OCI-LY1 (cell line): ENCODE results near the gene CD2AP.

Source experiments
- H2AFZ ChIP-seq: fragments of 200-600 bp; sonication (generic), shearing (Covaris generic); 2 replicates; pipeline ENCODE4 v1.6.0; 2014; ENCODE audit warnings: antibody characterized with exemption, mild to moderate bottlenecking, low read length
- H3F3A ChIP-seq: fragments of 200-600 bp; sonication (generic), shearing (Covaris generic); 2 replicates; pipeline ENCODE4 v1.6.0; 2014; ENCODE audit warnings: mild to moderate bottlenecking, antibody characterized with exemption, low read length, moderate library complexity; ENCODE audit not compliant: insufficient read depth
- H3K27ac ChIP-seq: fragments of 200-600 bp; sonication (generic); 2 replicates; pipeline ENCODE4 v1.5.1; 2014; ENCODE audit warnings: low read length, mixed run types, mild to moderate bottlenecking, low read depth; ENCODE audit not compliant: poor library complexity, severe bottlenecking
- H3K27me3 ChIP-seq: fragments of 200-600 bp; sonication (generic); 2 replicates; pipeline ENCODE4 v1.6.0; 2014; ENCODE audit warnings: antibody characterized with exemption, mild to moderate bottlenecking, low read length, moderate library complexity; ENCODE audit not compliant: insufficient read depth
- H3K36me3 ChIP-seq: fragments of 200-600 bp; sonication (generic); 2 replicates; pipeline ENCODE4 v1.6.1; 2014; ENCODE audit warnings: mild to moderate bottlenecking, antibody characterized with exemption, low read length, moderate library complexity, mixed read lengths; ENCODE audit not compliant: insufficient read depth
- H3K4me1 ChIP-seq: fragments of 200-600 bp; sonication (generic); 2 replicates; pipeline ENCODE4 v1.5.1; 2014; ENCODE audit warnings: mild to moderate bottlenecking, low read length, moderate library complexity; ENCODE audit not compliant: insufficient read depth, severe bottlenecking
- H3K4me2 ChIP-seq: fragments of 200-600 bp; sonication (generic), shearing (Covaris generic); 2 replicates; pipeline ENCODE4 v1.6.1; 2014; ENCODE audit warnings: low read length
- H3K4me3 ChIP-seq: fragments of 200-600 bp; sonication (generic); 2 replicates; pipeline ENCODE4 v1.5.1; 2014; ENCODE audit warnings: low read length, low read depth, mild to moderate bottlenecking, mixed read lengths; ENCODE audit not compliant: poor library complexity, severe bottlenecking
- H3K79me2 ChIP-seq: fragments of 200-600 bp; shearing (Covaris generic); 2 replicates; pipeline ENCODE4 v1.6.1; 2016; ENCODE audit warnings: mixed run types, low read length, mixed read lengths; ENCODE audit not compliant: insufficient read depth
- H3K9ac ChIP-seq: fragments of 200-600 bp; sonication (generic), shearing (Covaris generic); 2 replicates; pipeline ENCODE4 v1.6.1; 2014; ENCODE audit warnings: mild to moderate bottlenecking, low read length, mixed read lengths
- H3K9me2 ChIP-seq: fragments of 200-600 bp; sonication (generic), shearing (Covaris generic); 2 replicates; pipeline ENCODE4 v1.6.1; 2014; ENCODE audit warnings: low read depth, mild to moderate bottlenecking, low read length, mixed read lengths
- H3K9me3 ChIP-seq: fragments of 200-600 bp; shearing (Covaris generic); 2 replicates; pipeline ENCODE4 v1.6.1; 2014; ENCODE audit warnings: low read length, mixed read lengths
- H4K20me1 ChIP-seq: fragments of 200-600 bp; sonication (generic), shearing (Covaris generic); 2 replicates; pipeline ENCODE4 v1.6.0; 2016; ENCODE audit warnings: mild to moderate bottlenecking, low read length; ENCODE audit not compliant: insufficient read depth
- CTCF ChIP-seq: fragments of 200-600 bp; sonication (generic), shearing (Covaris generic); IDR thresholded peaks from 2 replicates; pipeline ENCODE4 v1.5.1; 2017; ENCODE audit warnings: mild to moderate bottlenecking, antibody characterized with exemption, low read length, moderate library complexity, mixed read lengths
- EZH2 ChIP-seq: fragments of 200-600 bp; sonication (generic), shearing (Covaris generic); IDR thresholded peaks from 2 replicates; pipeline ENCODE4 v1.8.0; 2017; ENCODE audit warnings: borderline replicate concordance, mixed run types, mild to moderate bottlenecking, antibody characterized with exemption, low read length, moderate library complexity, mixed read lengths

Gene CD2AP

GRCh38 chr6:47532981-47533585, 55.5 kb downstream of the CD2AP start:
- Histone ChIP-seq H3K79me2 (peaks cover 24% of the 10 kb centered on the region), H3K36me3 (peaks cover 54% of the 10 kb centered on the region), H3K9ac (no peak overlapping the region), H3K4me2 (no peak overlapping the region), H3K27me3 (no peaks in the 10 kb centered on the region), H3K9me3 (no peaks in the 10 kb centered on the region), H3K9me2 (no peaks in the 10 kb centered on the region), H4K20me1 (no peaks in the 10 kb centered on the region), H3F3A (no peaks in the 10 kb centered on the region), H3K27ac (no peak overlapping the region), H2AFZ (no peak overlapping the region), H3K4me1 (no peaks in the 10 kb centered on the region), H3K4me3 (no peak overlapping the region)
- TF ChIP-seq CTCF = no peak
- no peak for TF ChIP-seq EZH2

GRCh38 chr6:47534063-47534462, 56.5 kb downstream of the CD2AP start:
- H3K4me2 ChIP-seq = no peak overlapping the region
- no peaks in the 10 kb centered on the region for H4K20me1 ChIP-seq
- no peak overlapping the region for H3K4me3 ChIP-seq
- TF ChIP-seq CTCF = no peak
- TF ChIP-seq EZH2 = no peak
- peaks cover 61% of the 10 kb centered on the region for H3K36me3 ChIP-seq
- H3K79me2 ChIP-seq = peaks cover 19% of the 10 kb centered on the region
- no peaks in the 10 kb centered on the region for H3F3A ChIP-seq
- H2AFZ ChIP-seq = no peak overlapping the region
- H3K27ac ChIP-seq = no peak overlapping the region
- H3K9me3 ChIP-seq = no peaks in the 10 kb centered on the region
- H3K27me3 ChIP-seq = no peaks in the 10 kb centered on the region
- no peaks in the 10 kb centered on the region for H3K4me1 ChIP-seq
- no peaks in the 10 kb centered on the region for H3K9me2 ChIP-seq
- no peak overlapping the region for H3K9ac ChIP-seq

GRCh38 chr6:47535316-47536225, 58.0 kb downstream of the CD2AP start:
- H3K36me3 ChIP-seq = peaks cover 56% of the 10 kb centered on the region
- no peaks in the 10 kb centered on the region for H3F3A ChIP-seq
- TF ChIP-seq EZH2 = no peak
- no peak overlapping the region for H3K4me3 ChIP-seq
- H3K27me3 ChIP-seq = no peaks in the 10 kb centered on the region
- no peak overlapping the region for H3K27ac ChIP-seq
- H3K4me1 ChIP-seq = no peaks in the 10 kb centered on the region
- H2AFZ ChIP-seq = no peak overlapping the region
- no peaks in the 10 kb centered on the region for H4K20me1 ChIP-seq
- H3K9me2 ChIP-seq = no peaks in the 10 kb centered on the region
- no peak overlapping the region for H3K4me2 ChIP-seq
- H3K79me2 ChIP-seq = peaks cover 13% of the 10 kb centered on the region
- H3K9ac ChIP-seq = no peak overlapping the region
- H3K9me3 ChIP-seq = no peaks in the 10 kb centered on the region
